ENCODE measurements around the gene ARHGAP28.

- no peak for TF ChIP-seq CTCF (IDR thresholded peaks at IDR 0.05)
- TF ChIP-seq POLR2A (IDR thresholded peaks at IDR 0.05): no peak
- TF ChIP-seq POLR2AphosphoS5 (IDR thresholded peaks at IDR 0.05): no peak
Observed at GRCh38 chr18:6811816-6812215, 82.3 kb downstream of the ARHGAP28 start.

Data from prostate gland (tissue), 2 donors.